Thyroid gland (tissue), 4 donors: ENCODE results near the gene NIPAL1.
"Not testable (repeated sequence)": the region's sequence is repeated elsewhere in the genome, so short reads cannot be mapped to it uniquely, and the experiment has no call there.

ENCODE experiments used
- CTCF ChIP-seq, 6 experiments: fragments of 200-600 bp in 3 of 6; fragments of 450-650 bp in 3 of 6; sonication (generic) in 3 of 6; IDR thresholded peaks; one replicate each; pipeline ENCODE4 v1.5.1; 2016 to 2019; ENCODE audit warnings: antibody characterized with exemption in 6 of 6, mild to moderate bottlenecking in 2 of 6, inconsistent platforms in 1 of 6, moderate library complexity in 1 of 6
- POLR2A ChIP-seq, 2 donors: fragments of 450-650 bp; IDR thresholded peaks; one replicate each; pipeline ENCODE4 v1.6.1; 2017; ENCODE audit warnings: antibody characterized with exemption in 2 of 2, mild to moderate bottlenecking in 2 of 2, moderate library complexity in 1 of 2

GRCh38 chr4:48003568-48003967 lies 13.0 kb upstream of the NIPAL1 start:
- TF ChIP-seq POLR2A (IDR thresholded peaks at IDR 0.05): not testable (repeated sequence)
- peak in 5 of 6 experiments; percentile 16 to 67 (median 64) for TF ChIP-seq CTCF (IDR thresholded peaks at IDR 0.05)
